GM21737 (cell line): ENCODE data around the gene PLEKHG5.
A peak's percentile ranks its signal among the peaks of the same experiment; 100 is the strongest.
"Not testable (repeated sequence)": the region's sequence is repeated elsewhere in the genome, so short reads cannot be mapped to it uniquely, and the experiment has no call there.

Source experiments
- ATAC-seq: cut with Tn5 transposase; IDR thresholded peaks from one replicate; pipeline ENCODE4 v1.9.1; 2021; ENCODE audit warnings: mild to moderate bottlenecking, moderate library complexity; ENCODE audit not compliant: unreplicated experiment

PLEKHG5 gene

DNA sequence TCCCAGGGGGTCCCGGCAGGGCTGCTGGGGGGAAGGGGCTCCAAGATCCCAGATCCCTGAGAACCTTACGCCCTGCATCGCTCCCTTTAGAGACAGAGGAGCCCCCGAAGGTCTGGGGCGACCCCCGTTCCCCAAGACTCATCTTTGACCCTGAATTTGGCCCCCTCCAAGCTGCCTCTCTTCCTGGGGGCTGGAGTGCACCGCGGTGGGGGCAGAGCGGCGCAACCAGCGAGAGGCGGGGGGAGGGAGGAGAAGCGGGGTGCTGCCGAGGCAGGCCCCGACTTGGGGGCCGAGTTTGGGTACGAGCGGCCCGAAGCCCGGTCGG, 5.4 kb upstream of the PLEKHG5 start:
- no peak for ATAC-seq

DNA sequence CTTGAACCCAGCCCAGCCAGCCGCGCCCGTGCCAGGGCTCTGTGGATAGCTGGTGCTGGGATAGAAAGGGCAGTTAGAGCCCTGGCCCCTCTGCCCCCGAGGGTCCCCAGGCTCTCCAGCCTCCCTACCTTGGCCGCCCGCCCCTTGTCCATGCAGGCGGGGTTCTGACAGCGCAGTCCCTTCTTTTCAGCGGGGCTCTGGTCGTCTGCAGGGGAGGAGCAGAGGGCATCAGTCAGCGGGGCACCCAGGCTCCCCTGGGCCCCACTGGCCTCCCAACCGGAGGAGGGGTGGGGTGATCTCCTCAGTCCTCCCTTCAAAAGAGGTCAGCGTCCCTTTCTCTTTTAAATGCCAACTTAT, 4.9 kb upstream of the PLEKHG5 start:
- ATAC-seq: no peak

DNA sequence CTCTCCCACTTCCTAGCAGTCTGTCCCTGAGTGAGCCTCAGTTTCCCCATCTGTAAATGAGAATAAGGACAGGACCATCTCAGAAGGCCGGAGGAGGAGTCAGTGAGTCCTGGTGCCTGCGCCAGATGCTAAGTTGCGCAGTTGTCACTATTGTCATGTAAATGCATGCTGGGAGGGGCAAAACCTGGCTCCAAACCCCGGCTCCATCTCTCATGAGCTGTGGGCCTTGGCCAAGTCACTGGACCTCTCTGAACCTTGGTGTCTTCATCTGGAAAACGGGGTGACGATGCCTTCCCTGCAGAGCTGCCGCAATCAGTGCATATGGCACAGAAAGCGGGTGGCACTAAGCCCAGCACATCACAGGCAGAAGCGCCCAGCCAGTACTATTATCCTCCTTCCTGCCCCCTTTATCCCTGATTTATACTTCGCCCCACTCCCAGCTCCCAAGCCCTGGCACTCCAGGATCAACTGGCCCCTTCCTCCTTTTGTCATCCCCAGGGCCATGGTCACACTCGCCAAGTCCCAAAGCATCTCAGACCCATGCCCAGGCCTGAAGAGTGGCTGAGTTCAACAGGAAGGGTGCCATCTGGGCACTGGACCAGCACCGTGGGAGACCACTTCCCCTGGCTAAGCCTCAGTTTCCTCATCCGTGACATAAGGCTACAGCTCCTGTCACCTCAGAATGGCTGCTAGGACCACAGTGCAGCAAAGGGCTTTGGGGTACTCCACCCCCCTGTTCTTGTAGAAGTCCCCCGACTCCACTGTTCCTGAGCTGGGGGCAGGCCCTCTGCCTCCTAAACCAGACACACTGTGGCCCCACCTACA, 4.3 kb upstream of the PLEKHG5 start:
- no peak for ATAC-seq

DNA sequence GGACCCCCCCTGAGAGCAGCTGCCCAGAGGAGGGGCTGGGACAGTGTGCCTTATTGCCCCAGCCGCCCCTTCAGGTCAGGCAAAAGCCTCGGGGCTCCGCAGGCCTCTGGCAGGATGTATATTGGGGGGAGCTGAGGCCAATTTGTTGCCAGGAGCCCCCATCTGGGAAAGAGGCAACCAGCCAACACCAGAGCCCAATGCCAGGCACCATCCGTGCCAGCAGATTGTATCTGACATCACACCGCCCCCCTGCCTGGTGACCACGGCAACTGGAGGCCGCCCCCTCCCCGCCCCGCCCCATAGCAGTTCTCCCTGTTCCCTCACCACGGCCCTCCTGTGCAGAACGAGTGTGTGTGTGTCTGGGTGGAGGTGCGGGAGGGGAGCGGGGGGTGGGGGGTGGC, 3.6 kb upstream of the PLEKHG5 start:
- no peak for ATAC-seq

DNA sequence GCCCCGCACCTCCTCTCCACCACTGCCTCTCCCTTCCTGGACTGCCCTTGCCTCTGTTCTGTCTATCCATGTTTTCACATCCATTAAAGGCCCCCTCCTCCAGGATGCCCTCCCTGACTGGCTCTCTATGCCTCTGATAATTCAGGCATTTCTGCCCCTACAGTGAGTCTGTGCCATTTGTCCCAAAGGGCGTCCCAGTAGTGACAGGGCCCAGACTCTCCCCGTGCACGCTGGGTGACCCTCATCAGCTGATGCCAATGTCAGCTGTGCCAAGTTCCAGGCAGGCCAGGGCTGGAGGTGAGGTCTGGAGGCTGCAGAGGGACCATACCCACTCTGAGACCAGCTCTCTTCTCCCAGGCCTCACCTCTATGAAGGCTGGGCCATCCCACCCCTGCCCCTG, 3.2 kb upstream of the PLEKHG5 start:
- no peak for ATAC-seq

DNA sequence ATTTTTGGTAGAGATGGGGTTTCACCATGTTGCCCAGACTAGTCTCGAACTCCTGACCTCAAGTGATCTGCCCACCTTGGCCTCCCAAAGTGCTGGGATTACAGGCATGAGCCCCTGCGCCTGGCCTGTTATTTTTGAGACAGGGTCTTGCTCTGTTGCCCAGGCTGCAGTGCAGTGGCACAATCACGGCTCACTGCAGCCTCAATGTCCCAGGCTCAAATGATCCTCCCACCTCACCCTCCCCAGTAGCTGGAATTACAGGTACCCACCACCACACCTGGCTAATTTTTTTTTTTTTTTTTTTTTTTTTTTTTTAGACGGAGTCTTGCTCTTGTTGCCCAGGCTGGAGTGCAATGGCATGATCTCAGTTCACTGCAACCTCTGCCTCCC, 2.4 kb upstream of the PLEKHG5 start:
- ATAC-seq: not testable (repeated sequence)

DNA sequence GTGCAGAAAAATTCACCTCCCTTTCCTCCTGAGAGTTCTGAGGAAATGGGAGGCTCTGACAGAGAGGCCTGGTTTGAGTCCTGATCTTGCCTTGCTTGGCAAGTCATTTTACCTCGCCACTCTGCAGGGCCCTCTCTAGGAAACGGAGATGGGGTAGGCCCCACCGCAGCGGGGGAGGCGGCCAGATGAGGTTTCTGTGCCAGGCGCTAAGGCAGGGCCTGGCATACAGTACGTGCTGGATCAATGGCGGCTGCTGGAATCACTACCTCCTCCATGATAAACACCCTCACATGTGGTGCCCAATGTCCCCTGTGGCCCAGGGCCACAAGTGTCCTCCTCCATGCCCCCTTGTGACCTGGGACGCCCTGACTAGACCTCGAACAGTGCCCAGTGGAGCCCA, 499 bp upstream of the PLEKHG5 start:
- ATAC-seq: no peak

DNA sequence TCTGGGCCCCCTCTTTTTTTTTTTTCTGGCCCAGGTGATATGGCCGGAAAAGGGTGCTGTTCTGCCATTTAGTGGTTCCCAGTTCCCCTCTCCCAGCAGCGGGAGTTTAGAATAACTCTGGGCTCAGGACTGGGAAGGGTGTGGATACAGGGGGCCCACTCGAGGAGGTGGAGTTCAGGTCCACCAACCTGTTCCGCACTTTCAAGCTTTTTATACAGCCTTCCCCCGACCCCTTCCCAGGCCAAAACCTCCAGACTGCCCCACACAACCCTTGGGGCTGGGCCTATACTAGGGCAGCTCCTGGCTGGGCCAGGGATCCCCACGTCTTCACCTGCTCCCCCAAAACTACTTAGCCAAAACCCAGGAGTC, 402 bp downstream of the PLEKHG5 start:
- no peak for ATAC-seq

DNA sequence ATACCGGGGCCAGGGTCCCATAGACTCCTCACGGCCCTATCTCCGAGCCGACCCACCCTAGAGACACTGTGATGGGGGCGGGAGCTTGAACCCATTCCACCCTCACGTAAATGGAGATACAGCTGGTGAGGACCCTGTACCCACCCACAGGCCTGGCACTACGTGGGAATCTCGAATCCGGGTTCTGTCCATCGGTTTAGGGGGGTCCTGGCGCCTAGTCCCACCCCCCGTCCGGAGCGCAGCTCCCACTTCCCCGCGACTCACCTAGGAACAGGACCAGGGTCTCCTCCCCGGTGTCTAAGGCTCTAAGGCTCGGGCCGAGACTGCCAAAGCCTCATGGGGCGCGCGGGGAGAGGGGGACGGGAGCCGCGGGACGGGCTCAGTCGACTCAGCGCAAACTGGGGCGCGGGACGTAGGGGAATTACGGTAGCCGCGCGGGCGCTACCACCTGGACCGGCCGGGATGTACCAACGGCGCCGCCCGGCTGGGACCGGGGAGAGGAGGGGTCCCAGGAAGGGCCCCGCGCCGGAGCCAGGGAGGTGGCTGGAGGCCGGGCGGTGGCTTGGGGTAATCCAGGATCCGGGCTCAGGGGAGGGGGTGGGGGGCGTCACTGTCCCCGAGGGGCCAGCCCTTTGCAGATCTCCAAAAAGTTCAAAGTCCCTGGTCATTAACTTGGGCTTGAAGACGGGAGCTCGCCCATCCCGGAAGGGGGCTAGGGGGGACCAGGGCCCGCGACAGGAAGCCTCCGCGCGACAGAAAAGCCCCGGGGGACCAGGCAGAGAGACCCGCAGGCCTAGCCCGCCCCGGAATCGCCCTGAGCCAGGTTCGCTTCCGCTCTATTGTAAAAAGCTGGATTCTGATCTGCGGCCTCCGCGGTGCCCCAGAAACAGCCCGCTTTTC, 1.0 kb downstream of the PLEKHG5 start:
- ATAC-seq: no peak

DNA sequence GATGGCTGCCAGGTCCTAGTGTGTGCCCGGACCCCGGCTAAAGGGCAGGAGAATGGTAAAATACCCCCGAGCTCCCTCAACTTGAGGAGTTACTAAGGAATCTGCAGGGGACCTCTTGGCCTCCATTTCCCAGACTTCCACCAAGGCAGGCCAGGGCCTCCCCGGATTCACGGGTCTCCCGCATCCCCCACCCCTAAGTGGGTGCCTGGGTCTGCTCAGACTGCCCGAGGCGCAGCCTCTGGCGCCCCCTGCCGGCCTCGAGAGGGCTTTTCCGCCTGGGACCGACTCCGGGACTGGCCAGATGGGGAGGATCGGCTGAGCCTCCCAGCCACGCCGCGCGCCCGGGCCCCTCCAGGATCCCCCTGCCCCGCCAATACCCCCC, 1.7 kb downstream of the PLEKHG5 start:
- peak; percentile 50 for ATAC-seq

DNA sequence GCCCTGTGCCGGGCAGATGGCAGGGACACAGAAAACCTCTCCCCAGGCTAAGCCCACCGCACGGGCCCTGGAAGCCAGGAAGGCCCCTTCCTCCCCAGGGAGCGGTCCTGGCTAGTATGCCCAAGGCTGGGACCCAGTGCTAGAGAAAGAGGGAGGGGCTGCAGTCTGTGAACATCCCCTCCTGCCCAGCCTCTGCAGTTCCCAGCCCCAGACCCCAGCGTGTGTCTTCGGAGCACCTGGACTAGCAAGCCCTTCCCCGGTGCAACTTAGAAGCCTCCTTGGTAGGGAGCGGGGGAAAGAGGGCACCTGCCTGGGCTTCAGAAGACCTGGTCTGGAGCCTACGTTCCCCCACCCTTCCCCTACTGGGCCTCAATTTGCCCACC, 2.1 kb downstream of the PLEKHG5 start:
- ATAC-seq: no peak

DNA sequence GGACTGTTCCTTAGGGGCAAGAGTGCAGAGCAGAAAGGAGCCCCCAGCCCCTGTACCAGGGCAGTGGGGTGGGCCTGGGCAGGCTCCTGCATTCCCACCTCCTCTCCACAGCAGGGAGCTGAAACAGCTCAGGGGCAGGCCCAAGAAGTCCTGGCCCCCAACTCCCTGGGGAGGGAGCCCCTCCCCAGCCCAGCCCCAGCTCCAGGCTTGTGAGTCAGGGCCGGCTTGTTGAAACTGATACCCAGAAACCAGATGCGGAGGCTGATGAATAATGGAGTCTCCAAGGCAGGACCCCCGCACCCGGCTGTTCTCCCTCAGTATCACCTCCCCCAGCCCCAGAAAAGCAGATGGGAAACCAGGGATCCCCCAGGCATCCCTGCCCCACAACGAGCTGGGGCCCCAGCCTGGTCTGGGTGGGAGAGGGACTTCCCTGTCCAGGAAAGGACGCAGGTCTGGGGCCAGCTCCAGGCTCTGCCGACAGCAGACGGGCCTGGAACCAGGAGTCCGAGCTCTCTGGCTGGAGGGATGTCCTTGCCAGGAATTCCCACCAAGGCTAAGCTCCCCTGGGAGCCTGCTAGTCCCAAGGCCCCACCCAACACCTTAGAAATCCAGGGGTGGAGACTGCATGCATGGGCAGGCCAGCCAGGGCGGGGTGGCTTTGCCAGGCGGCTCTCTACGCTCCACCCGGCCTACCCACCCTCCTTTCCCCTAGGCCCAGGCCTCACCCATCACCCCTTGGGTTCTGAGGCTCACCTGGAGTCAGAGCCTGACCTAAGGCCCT, 2.7 kb downstream of the PLEKHG5 start:
- ATAC-seq: no peak

DNA sequence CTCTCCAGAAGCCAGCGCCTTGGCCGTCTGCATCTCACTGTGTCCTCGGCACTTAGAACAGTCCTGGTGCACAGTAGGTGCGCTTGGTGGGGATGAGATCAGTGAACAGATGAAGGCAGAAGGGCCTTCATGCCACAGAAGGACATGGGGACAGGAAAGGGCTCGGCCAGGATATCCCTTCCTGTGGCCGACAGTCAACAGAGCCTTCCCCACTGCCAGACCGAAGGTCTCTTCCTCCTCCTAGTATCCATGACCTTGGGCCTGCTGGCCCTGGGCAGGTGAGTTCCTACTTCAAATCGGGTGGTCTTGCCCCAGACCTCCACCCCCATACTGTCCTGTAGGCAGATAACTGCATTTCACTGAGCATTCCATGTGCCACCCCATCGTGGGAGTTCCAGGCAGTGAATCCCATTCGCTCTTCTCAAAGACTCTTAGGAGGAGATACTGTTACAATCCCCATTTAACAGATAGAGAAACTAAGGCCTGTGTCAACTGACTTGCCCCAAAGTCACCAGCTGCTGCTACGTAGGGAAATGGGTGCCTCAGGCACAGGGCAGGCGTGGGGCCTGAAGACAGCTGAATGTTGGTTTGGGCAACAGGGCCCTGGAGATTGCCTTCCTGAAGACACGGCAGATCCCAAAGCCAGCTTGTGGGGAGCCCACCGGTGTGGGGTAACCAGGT, 3.5 kb downstream of the PLEKHG5 start:
- no peak for ATAC-seq

DNA sequence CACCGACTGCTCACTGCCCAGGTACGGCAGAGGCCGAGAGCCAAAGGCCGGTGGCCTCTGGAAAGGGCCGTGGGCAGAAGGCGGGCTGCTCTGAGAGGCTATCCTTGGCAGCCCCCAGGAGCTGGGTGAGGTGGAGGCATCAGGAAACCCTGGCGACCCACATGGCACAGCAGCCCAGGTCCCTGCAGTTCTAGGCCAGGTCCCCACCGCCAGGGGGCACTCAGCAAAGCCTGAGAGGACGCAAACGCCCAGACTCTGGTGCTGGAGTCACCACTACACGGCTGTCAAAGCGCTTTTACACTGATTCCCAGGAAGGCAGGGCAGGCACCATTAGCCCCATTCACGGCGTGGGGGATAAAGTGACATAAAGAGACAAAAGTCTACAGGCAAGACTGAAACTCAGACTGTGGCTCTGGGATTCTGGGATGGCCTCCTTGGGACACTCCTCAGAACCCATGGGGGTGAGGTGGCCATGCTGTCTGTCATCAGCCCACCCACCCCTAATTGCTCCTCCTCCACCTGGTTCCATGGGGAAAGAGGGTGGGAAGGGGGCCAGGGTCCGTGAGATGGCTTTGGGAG, 4.9 kb downstream of the PLEKHG5 start:
- no peak for ATAC-seq

DNA sequence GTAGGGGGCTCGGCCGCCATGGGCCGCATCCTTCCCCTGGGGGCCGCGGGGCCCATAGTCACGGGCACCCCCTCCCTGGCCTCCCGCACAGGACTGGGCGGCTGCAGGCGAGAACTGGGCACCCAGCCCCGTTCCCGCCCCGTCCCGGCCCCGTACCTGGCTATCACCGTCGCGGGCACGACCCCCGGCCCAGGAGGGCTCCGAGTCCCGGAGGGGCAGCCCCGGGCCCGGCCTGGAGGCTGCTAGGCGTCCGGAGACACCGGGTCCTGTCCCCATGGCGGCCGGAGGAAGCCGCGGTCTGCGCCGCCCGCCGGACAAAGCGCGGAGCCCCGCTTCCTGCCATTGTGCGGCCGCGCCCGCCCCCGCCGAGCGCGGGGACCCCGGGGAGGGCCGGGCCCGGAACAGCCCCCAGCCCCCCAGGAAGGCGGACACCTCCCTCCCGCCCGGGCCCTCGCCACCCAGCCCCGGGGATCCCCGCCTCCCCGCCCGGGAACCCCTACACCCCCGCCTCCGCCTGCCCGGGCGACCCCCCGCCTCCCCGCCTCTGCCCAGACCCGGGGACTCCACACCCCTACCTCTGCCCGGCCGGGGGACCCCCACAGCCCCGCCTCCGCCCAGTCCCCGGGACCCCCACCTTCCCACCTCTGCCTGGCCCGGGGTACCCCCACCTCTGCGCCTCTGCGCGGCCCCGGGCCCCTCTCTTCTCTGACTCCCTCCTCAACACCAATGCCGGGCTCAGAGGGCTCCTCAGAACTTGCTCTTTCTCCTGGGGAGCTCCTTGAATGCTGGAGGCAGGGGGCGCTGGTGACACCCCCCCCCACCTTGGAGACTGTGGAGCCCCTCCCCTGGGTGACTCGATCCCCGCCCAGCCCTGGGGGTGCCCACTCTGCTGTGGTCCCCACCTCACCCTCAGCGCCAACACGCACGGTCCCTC, 6.0 kb downstream of the PLEKHG5 start:
- no peak for ATAC-seq

DNA sequence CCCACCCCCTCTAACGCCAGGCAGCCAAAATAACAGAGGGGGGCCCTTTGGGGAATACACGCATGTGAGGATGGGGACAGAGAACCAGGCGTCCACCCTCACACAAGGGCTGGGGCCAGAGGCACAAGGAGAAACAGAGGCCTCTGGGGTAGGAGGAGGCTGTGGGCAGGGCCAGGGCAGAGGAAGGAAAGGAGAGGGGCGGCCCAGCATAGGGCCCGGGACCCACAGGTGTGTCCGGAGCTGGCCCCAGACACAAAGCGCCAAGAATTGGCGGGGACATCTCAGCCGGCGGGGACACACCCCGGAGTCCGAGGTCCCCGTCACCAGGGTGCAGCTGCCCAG, 6.7 kb downstream of the PLEKHG5 start:
- ATAC-seq: no peak

DNA sequence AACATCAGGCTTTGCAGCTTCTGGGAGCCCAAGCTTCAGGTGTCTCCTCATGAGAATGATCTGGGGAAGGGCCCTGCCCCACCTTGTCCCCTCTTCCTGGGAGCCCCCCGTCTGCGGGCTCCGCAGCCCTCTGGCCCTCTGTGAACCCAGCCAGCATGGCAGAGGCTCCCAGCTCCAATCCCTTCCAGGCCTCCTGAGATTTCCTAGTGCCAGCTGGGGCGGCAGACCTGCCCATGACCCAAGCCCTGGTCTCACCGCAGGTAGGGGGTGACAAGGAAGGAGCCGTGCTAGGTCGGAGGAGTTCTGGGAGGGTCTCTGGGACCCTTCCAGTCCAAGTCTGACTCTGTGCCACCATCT, 7.7 kb downstream of the PLEKHG5 start:
- ATAC-seq: no peak

DNA sequence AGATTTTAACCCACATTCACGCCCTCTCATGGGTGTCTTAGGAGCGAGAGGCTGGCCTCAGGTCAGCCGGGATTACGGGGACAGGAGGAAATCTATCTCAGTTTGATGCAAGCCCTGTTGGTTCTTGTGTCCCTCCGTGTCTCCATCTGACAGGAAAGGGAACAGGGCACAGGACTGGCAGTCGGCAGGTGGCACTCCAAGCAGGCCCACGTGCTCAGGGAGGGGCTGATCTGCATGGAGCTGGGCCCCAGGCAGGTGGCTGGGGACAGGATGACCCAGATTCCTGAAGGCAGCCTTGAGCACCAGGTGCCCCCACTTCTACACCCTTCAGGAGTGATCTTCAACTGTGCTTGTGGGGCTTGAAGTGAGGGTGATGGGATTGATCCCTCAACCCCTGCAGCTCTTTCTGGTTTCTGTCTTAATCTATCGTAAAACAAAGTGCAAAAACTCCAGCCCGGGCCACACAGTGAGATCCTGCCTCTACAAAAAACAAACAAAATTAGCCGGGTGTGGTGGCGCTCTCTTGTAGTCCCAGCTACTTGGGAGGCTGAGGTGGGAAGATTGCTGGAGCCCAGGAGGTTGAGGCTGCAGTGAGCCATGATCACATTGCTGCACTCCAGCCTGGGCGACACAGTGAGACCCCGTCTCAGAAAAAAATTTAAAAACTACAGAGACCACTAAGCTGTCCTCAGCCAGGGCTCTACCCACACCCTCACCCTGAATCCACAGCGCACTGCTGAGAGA, 8.3 kb downstream of the PLEKHG5 start:
- ATAC-seq: no peak

DNA sequence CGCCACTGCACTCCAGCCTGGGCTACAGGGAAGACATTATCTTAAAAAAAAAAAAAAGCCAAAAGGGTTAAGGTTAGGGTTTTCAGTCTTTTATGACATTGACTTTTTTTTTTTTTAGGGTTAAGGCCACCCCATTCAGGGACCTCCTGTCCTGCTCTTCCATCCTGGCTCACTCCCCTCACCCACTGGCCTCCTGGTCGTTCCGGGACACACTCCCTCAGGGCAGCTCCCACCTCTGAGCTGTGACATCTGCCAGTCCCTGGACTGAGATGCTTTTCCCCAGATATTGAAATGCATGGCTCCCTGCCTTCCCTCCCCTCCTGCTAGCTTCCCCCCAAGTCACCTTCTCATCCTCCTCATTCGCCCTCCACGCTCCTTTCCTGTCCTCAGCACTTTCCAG, 9.6 kb downstream of the PLEKHG5 start:
- no peak for ATAC-seq
